ENCODE data around the gene ZFP91. TPM values are rescaled to one million over a fixed set of nuclear protein-coding genes. Genes with fewer than 3 reads are reported as not detected.

ZFP91 gene
- total and polyA plus RNA-seq, 9 of the 15 experiments (the other 6 are each of a cell fraction or from before 2014, with no cell fraction given): 17.6 to 58.3 (median 34.0) TPM

GRCh38 chr11:58530236-58530635 is 48.6 kb upstream of the ZFP91 start:
- Histone ChIP-seq H3K4me1 (replicated peaks in 1 of 2; ENCODE audit: control insufficient read depth in 2 of 2, insufficient read depth in 2 of 2, low read length in 2 of 2) (no peaks in the 10 kb centered on the region; a peak in 1 of 5 replicates), H3K79me2 (ENCODE audit: control insufficient read depth, insufficient read depth, low read length) (no peaks in the 10 kb centered on the region), H3K4me2 (ENCODE audit: insufficient read depth, low read length) (no peak overlapping the region), H3K9ac (ENCODE audit: insufficient read depth in 1 of 2, low read depth in 2 of 2, low read length in 2 of 2) (no peak overlapping the region), H3K27me3 (ENCODE audit: control insufficient read depth in 2 of 2, insufficient read depth in 2 of 2, low read length in 2 of 2) (peaks cover 0 to 5% of the 10 kb centered on the region in 2 experiments; a peak in 1 of 5 replicates), H2AFZ (ENCODE audit: low read depth, low read length) (no peak overlapping the region), H4K20me1 (replicated peaks; ENCODE audit: control insufficient read depth, insufficient read depth, low read length) (no peaks in the 10 kb centered on the region), H3K4me3 (no peak overlapping the region), H3K9me1 (ENCODE audit: control insufficient read depth, insufficient read depth, low read length) (no peaks in the 10 kb centered on the region), H3K36me3 (ENCODE audit: control insufficient read depth, insufficient read depth, low read length) (no peaks in the 10 kb centered on the region), H3K9me3 (replicated peaks; ENCODE audit: control insufficient read depth, insufficient read depth, low read depth, low read length) (no peaks in the 10 kb centered on the region), H3K27ac (ENCODE audit: extremely low read depth, low read depth, low read length) (no peak overlapping the region)
- ChIA-PET CTCF (ENCODE audit: low intra/inter-chr PET ratio) (no interaction called here), POLR2A (interaction anchor here (0.6 kb wide), 1 partner anchor 785 kb away, joined by 4 read pairs; no protein-coding TSS in a partner anchor)
- TF ChIP-seq CEBPZ (IDR thresholded peaks at IDR 0.05; ENCODE audit: borderline replicate concordance, low read depth, low read length): no peak
- no peak for TF ChIP-seq MYC (IDR thresholded peaks at IDR 0.05; ENCODE audit: low read depth, low read length)
- no peak for TF ChIP-seq MYC (CRISPR knock-in tag; IDR thresholded peaks at IDR 0.05; ENCODE audit: borderline replicate concordance, low read depth)
- TF ChIP-seq RNF2 (IDR thresholded peaks at IDR 0.05): no peak
- DNase-seq (ENCODE audit: extremely low read depth in 1 of 4, low spot score in 3 of 4) (no peak), ATAC-seq (no peak), FAIRE-seq (no peak)
- 13% methylated on average over 3 of the region's 3 CpGs for WGBS (ENCODE audit: insufficient coverage, low coverage, missing lambda C conversion rate)
- BruUV-seq (replicated peaks): no TSS peak
- in situ Hi-C loops (cut with MboI): no loop called here
- intact Hi-C loops (cut with micrococcal nuclease): no loop called here

All from K562 (cell line).